ENCODE measurements around the gene RPL23.

GRCh38 chr17:38872027-38872511, 18.5 kb upstream of the RPL23 start:
- TF ChIP-seq CTCF (IDR thresholded peaks at IDR 0.05) (no peak), POLR2AphosphoS5 (IDR thresholded peaks at IDR 0.05) (no peak), POLR2A (IDR thresholded peaks at IDR 0.05) (no peak), EP300 (IDR thresholded peaks at IDR 0.05) (no peak)
